Neural cell (in vitro differentiated cells): ENCODE measurements around the gene TSPAN7.

Experiments
- EZH2 ChIP-seq: fragments of 200-600, 300-800 bp; shearing (Covaris generic), sonication (generic); IDR thresholded peaks from 2 replicates; pipeline ENCODE4 v1.6.1; 2014; ENCODE audit warnings: antibody characterized with exemption, low read length, borderline replicate concordance, mild to moderate bottlenecking; ENCODE audit not compliant: insufficient read depth, poor library complexity, severe bottlenecking
- RAD21 ChIP-seq: fragments of 450-650 bp; conservative IDR thresholded peaks from 2 replicates; pipeline ENCODE4 v1.6.1; 2014; ENCODE audit warnings: antibody characterized with exemption, mild to moderate bottlenecking, moderate library complexity
- TF ChIP-seq, protein P1 (sequence below): fragments of 450-650 bp; IDR thresholded peaks from 2 replicates; pipeline ENCODE4 v1.5.1; 2014; ENCODE audit warnings: antibody characterized with exemption, mild to moderate bottlenecking, moderate library complexity; ENCODE audit not compliant: poor library complexity, severe bottlenecking

DNA sequence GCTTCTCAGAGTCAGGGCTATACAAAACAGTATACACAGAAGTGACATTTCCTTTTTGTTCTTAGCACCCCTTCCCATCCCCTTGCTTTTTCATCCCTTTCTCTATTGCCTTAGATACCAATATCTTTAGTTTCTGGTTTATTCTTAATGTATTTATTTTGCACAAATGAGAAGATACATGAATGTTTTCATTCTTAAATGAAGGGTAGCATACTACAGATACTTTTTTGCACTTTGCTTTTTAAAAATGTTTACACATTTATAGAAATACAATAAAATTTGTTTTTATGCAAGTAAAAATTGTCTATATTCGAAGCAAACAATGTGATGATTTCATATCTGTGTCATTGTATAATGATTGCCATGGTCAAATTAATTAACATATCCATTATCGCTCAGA is 33.1 kb downstream of the TSPAN7 start:
- TF ChIP-seq, protein P1, sequence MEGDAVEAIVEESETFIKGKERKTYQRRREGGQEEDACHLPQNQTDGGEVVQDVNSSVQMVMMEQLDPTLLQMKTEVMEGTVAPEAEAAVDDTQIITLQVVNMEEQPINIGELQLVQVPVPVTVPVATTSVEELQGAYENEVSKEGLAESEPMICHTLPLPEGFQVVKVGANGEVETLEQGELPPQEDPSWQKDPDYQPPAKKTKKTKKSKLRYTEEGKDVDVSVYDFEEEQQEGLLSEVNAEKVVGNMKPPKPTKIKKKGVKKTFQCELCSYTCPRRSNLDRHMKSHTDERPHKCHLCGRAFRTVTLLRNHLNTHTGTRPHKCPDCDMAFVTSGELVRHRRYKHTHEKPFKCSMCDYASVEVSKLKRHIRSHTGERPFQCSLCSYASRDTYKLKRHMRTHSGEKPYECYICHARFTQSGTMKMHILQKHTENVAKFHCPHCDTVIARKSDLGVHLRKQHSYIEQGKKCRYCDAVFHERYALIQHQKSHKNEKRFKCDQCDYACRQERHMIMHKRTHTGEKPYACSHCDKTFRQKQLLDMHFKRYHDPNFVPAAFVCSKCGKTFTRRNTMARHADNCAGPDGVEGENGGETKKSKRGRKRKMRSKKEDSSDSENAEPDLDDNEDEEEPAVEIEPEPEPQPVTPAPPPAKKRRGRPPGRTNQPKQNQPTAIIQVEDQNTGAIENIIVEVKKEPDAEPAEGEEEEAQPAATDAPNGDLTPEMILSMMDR: no peak
- TF ChIP-seq RAD21 (no peak), EZH2 (no peak)
